ENCODE data around the gene ALX1. TPM values are rescaled to one million over a fixed set of nuclear protein-coding genes. Genes with fewer than 3 reads are reported as not detected.

Gene ALX1
- polyA plus RNA-seq, 2 donors: not detected

- no peaks in the 10 kb centered on the region for H3K36me3 ChIP-seq (ENCODE audit: control insufficient read depth in 2 of 2, insufficient read depth in 2 of 2, low read length in 1 of 2)
- no peaks in the 10 kb centered on the region for H3K4me1 ChIP-seq (ENCODE audit: control insufficient read depth in 2 of 2, insufficient read depth in 2 of 2, low read length in 1 of 2)
- 19 to 23% methylated on average over 8 of the region's 8 CpGs for WGBS, 2 donors
- no peak overlapping the region for H3K27ac ChIP-seq (ENCODE audit: low read depth in 2 of 2, low read length in 1 of 2)
- peaks cover 0 to 16% of the 10 kb centered on the region in 2 donors for H3K9me3 ChIP-seq (ENCODE audit: control insufficient read depth in 2 of 2, insufficient read depth in 1 of 2, low read depth in 1 of 2, low read length in 1 of 2)
- H3K4me3 ChIP-seq (ENCODE audit: low read depth in 1 of 2, low read length in 2 of 2): no peak overlapping the region
- H3K27me3 ChIP-seq (ENCODE audit: control insufficient read depth in 1 of 2, insufficient read depth in 2 of 2, low read length in 2 of 2): peaks cover 0 to 25% of the 10 kb centered on the region in 2 donors
Observed at GRCh38 chr12:85274315-85274651, 5.7 kb upstream of the ALX1 start.

- H3K27ac ChIP-seq (ENCODE audit: low read depth in 2 of 2, low read length in 1 of 2): no peak overlapping the region
- peaks cover 0 to 29% of the 10 kb centered on the region in 2 donors for H3K27me3 ChIP-seq (ENCODE audit: control insufficient read depth in 1 of 2, insufficient read depth in 2 of 2, low read length in 2 of 2)
- peaks cover 3% of the 10 kb centered on the region in 2 donors for H3K4me1 ChIP-seq (ENCODE audit: control insufficient read depth in 2 of 2, insufficient read depth in 2 of 2, low read length in 1 of 2)
- H3K4me3 ChIP-seq (ENCODE audit: low read depth in 1 of 2, low read length in 2 of 2): no peak overlapping the region
- H3K36me3 ChIP-seq (ENCODE audit: control insufficient read depth in 2 of 2, insufficient read depth in 2 of 2, low read length in 1 of 2): no peaks in the 10 kb centered on the region
- 9 to 15% methylated on average over 2 of the region's 2 CpGs for WGBS, 2 donors
- H3K9me3 ChIP-seq (ENCODE audit: control insufficient read depth in 2 of 2, insufficient read depth in 1 of 2, low read depth in 1 of 2, low read length in 1 of 2): peaks cover 0 to 16% of the 10 kb centered on the region in 2 donors
Observed at GRCh38 chr12:85275374-85275773, 4.6 kb upstream of the ALX1 start.

- Histone ChIP-seq H3K27ac (ENCODE audit: low read depth in 2 of 2, low read length in 1 of 2) (no peak overlapping the region), H3K36me3 (ENCODE audit: control insufficient read depth in 2 of 2, insufficient read depth in 2 of 2, low read length in 1 of 2) (no peaks in the 10 kb centered on the region), H3K9me3 (ENCODE audit: control insufficient read depth in 2 of 2, insufficient read depth in 1 of 2, low read depth in 1 of 2, low read length in 1 of 2) (peaks cover 0 to 16% of the 10 kb centered on the region in 2 donors), H3K27me3 (ENCODE audit: control insufficient read depth in 1 of 2, insufficient read depth in 2 of 2, low read length in 2 of 2) (peaks cover 3 to 35% of the 10 kb centered on the region in 2 donors), H3K4me1 (ENCODE audit: control insufficient read depth in 2 of 2, insufficient read depth in 2 of 2, low read length in 1 of 2) (peaks cover 3 to 5% of the 10 kb centered on the region in 2 donors), H3K4me3 (ENCODE audit: low read depth in 1 of 2, low read length in 2 of 2) (no peak overlapping the region)
- WGBS, 2 donors: 13% methylated on average over 3 of the region's 3 CpGs
Observed at GRCh38 chr12:85277191-85277590, 2.8 kb upstream of the ALX1 start.

GRCh38 chr12:85277900-85278597 lies 2.0 kb upstream of the ALX1 start:
- Histone ChIP-seq H3K9me3 (ENCODE audit: control insufficient read depth in 2 of 2, insufficient read depth in 1 of 2, low read depth in 1 of 2, low read length in 1 of 2) (peaks cover 0 to 16% of the 10 kb centered on the region in 2 donors), H3K36me3 (ENCODE audit: control insufficient read depth in 2 of 2, insufficient read depth in 2 of 2, low read length in 1 of 2) (no peaks in the 10 kb centered on the region), H3K27me3 (ENCODE audit: control insufficient read depth in 1 of 2, insufficient read depth in 2 of 2, low read length in 2 of 2) (peaks cover 3 to 29% of the 10 kb centered on the region in 2 donors), H3K27ac (ENCODE audit: low read depth in 2 of 2, low read length in 1 of 2) (no peak overlapping the region), H3K4me1 (ENCODE audit: control insufficient read depth in 2 of 2, insufficient read depth in 2 of 2, low read length in 1 of 2) (peaks cover 3 to 5% of the 10 kb centered on the region in 2 donors), H3K4me3 (ENCODE audit: low read depth in 1 of 2, low read length in 2 of 2) (no peak overlapping the region)
- 34 to 44% methylated on average over 30 of the region's 30 CpGs for WGBS, 2 donors

- H3K4me1 ChIP-seq (ENCODE audit: control insufficient read depth in 2 of 2, insufficient read depth in 2 of 2, low read length in 1 of 2): peaks cover 3 to 5% of the 10 kb centered on the region in 2 donors
- H3K4me3 ChIP-seq (ENCODE audit: low read depth in 1 of 2, low read length in 2 of 2): no peak overlapping the region
- peaks cover 7 to 29% of the 10 kb centered on the region in 2 donors for H3K27me3 ChIP-seq (ENCODE audit: control insufficient read depth in 1 of 2, insufficient read depth in 2 of 2, low read length in 2 of 2)
- peaks cover 0 to 12% of the 10 kb centered on the region in 2 donors for H3K9me3 ChIP-seq (ENCODE audit: control insufficient read depth in 2 of 2, insufficient read depth in 1 of 2, low read depth in 1 of 2, low read length in 1 of 2)
- no peaks in the 10 kb centered on the region for H3K36me3 ChIP-seq (ENCODE audit: control insufficient read depth in 2 of 2, insufficient read depth in 2 of 2, low read length in 1 of 2)
- H3K27ac ChIP-seq (ENCODE audit: low read depth in 2 of 2, low read length in 1 of 2): no peak overlapping the region
- 41 to 48% methylated on average over 37 of the region's 37 CpGs for WGBS, 2 donors
Observed at GRCh38 chr12:85278598-85279448, 1.2 kb upstream of the ALX1 start.

GRCh38 chr12:85279449-85280164 lies 413 bp upstream of the ALX1 start:
- WGBS, 2 donors: 9 to 10% methylated on average over 41 to 44 of the region's 44 CpGs
- Histone ChIP-seq H3K27me3 (ENCODE audit: control insufficient read depth in 1 of 2, insufficient read depth in 2 of 2, low read length in 2 of 2) (peaks cover 7 to 28% of the 10 kb centered on the region in 2 donors), H3K9me3 (ENCODE audit: control insufficient read depth in 2 of 2, insufficient read depth in 1 of 2, low read depth in 1 of 2, low read length in 1 of 2) (peaks cover 0 to 12% of the 10 kb centered on the region in 2 donors)

GRCh38 chr12:85280984-85281630 lies 1.1 kb downstream of the ALX1 start:
- H3K9me3 ChIP-seq (ENCODE audit: control insufficient read depth in 2 of 2, insufficient read depth in 1 of 2, low read depth in 1 of 2, low read length in 1 of 2): peaks cover 0 to 12% of the 10 kb centered on the region in 2 donors
- peaks cover 7 to 28% of the 10 kb centered on the region in 2 donors for H3K27me3 ChIP-seq (ENCODE audit: control insufficient read depth in 1 of 2, insufficient read depth in 2 of 2, low read length in 2 of 2)
- H3K36me3 ChIP-seq (ENCODE audit: control insufficient read depth in 2 of 2, insufficient read depth in 2 of 2, low read length in 1 of 2): no peaks in the 10 kb centered on the region
- peaks cover 3 to 5% of the 10 kb centered on the region in 2 donors for H3K4me1 ChIP-seq (ENCODE audit: control insufficient read depth in 2 of 2, insufficient read depth in 2 of 2, low read length in 1 of 2)
- peak overlapping the region in 1 of 2 donors; percentile 51 for H3K4me3 ChIP-seq (ENCODE audit: low read depth in 1 of 2, low read length in 2 of 2)
- 10 to 12% methylated on average over 15 of the region's 15 CpGs for WGBS, 2 donors
- H3K27ac ChIP-seq (ENCODE audit: low read depth in 2 of 2, low read length in 1 of 2): no peak overlapping the region

More at GRCh38 chr12:85279449-85280164, 413 bp upstream of the ALX1 start:
- Histone ChIP-seq H3K27ac (ENCODE audit: low read depth in 2 of 2, low read length in 1 of 2) (no peak overlapping the region), H3K4me3 (ENCODE audit: low read depth in 1 of 2, low read length in 2 of 2) (peak overlapping the region in 1 of 2 donors; percentile 51), H3K4me1 (ENCODE audit: control insufficient read depth in 2 of 2, insufficient read depth in 2 of 2, low read length in 1 of 2) (peaks cover 3 to 5% of the 10 kb centered on the region in 2 donors), H3K36me3 (ENCODE audit: control insufficient read depth in 2 of 2, insufficient read depth in 2 of 2, low read length in 1 of 2) (no peaks in the 10 kb centered on the region)

GRCh38 chr12:85281636-85282312 lies 1.8 kb downstream of the ALX1 start:
- WGBS, 2 donors: 10 to 16% methylated on average over 11 of the region's 11 CpGs
- no peak overlapping the region for H3K4me3 ChIP-seq (ENCODE audit: low read depth in 1 of 2, low read length in 2 of 2)
- peaks cover 3 to 5% of the 10 kb centered on the region in 2 donors for H3K4me1 ChIP-seq (ENCODE audit: control insufficient read depth in 2 of 2, insufficient read depth in 2 of 2, low read length in 1 of 2)
- no peak overlapping the region for H3K27ac ChIP-seq (ENCODE audit: low read depth in 2 of 2, low read length in 1 of 2)
- H3K36me3 ChIP-seq (ENCODE audit: control insufficient read depth in 2 of 2, insufficient read depth in 2 of 2, low read length in 1 of 2): no peaks in the 10 kb centered on the region
- H3K9me3 ChIP-seq (ENCODE audit: control insufficient read depth in 2 of 2, insufficient read depth in 1 of 2, low read depth in 1 of 2, low read length in 1 of 2): peaks cover 0 to 12% of the 10 kb centered on the region in 2 donors
- peaks cover 7 to 27% of the 10 kb centered on the region in 2 donors for H3K27me3 ChIP-seq (ENCODE audit: control insufficient read depth in 1 of 2, insufficient read depth in 2 of 2, low read length in 2 of 2)
